Suprapubic skin (tissue), 4 donors: ENCODE measurements around the gene HBZ.
"Not testable (repeated sequence)": the region's sequence is repeated elsewhere in the genome, so short reads cannot be mapped to it uniquely, and the experiment has no call there.

ENCODE experiments used
- CTCF ChIP-seq, 2 donors: fragments of 200-600 bp in 1 of 2; fragments of 450-650 bp in 1 of 2; sonication (generic) in 1 of 2; IDR thresholded peaks; one replicate each; pipeline ENCODE4 v1.5.1; 2016 to 2019; ENCODE audit warnings: antibody characterized with exemption in 2 of 2, mild to moderate bottlenecking in 1 of 2, moderate library complexity in 1 of 2
- EP300 ChIP-seq: sonication (generic); formaldehyde crosslinking; IDR thresholded peaks from one replicate; pipeline ENCODE4 v1.6.1; 2017; ENCODE audit warnings: antibody characterized with exemption
- POLR2A ChIP-seq, 2 donors: fragments of 450-650 bp; IDR thresholded peaks; one replicate each; pipeline ENCODE4 v1.6.1; 2017; ENCODE audit warnings: antibody characterized with exemption in 2 of 2, mild to moderate bottlenecking in 2 of 2, moderate library complexity in 2 of 2
- POLR2AphosphoS5 ChIP-seq, 3 donors: sonication (generic); formaldehyde crosslinking; IDR thresholded peaks; one replicate each; pipeline ENCODE4 v1.6.1; 2017; ENCODE audit warnings: antibody characterized with exemption in 3 of 3

- TF ChIP-seq CTCF (IDR thresholded peaks at IDR 0.05); EP300; POLR2AphosphoS5 (IDR thresholded peaks at IDR 0.05); POLR2A (IDR thresholded peaks at IDR 0.05): not testable (repeated sequence)
These were observed 7.8 kb downstream of the HBZ start for GRCh38 chr16:160242-160641.
